Right hindlimb (tissue), 1 donor: Measurements from ENCODE around the gene GNB1.

Experiments used
- DNase-seq: peaks from one replicate; pipeline ENCODE4 v3.0.0-alpha.2; 2018

GNB1 gene

DNA sequence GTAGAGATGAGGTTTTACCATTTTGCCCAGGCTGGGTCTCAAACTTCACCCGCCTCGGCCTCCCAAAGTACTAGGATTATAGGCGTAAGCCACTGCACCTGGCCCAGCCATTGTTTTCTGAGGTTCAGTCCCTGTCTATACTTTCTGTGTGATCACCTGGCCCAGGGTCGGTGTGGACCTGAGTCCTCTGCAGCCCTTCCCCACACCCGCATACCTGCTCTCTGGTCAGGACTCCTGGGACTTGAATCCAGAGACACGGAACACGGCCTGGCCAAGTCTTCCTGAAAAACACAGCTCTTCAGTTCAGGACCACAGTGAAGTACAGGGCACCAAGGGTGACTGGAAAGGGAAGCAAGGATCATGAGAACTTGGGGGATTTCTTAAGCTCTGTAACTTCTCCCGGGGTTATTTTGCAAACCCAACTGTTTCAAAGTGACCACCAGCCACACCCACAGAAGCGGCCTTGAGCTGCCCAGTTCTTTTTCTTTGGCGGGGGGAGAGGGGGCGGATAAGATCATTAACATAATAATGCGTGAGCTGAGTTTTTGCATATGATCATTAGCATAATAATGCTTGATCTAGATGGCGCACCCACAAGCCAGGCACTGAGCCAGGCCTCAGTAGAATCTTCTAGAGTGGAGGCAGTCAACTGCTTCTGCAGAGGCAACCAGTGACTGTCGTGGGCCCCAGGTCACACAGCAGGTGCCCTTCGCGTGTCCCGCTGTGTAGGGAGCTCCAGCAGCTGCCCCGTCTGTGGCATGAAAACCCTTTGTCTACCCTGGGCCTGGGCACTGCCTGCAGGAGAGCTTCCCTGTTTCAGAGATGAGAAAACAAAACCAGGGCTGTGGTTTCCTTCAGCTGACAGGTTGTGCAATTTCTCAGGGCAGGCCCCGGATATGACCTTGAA is 110.9 kb downstream of the GNB1 start:
- DNase-seq = no peak

DNA sequence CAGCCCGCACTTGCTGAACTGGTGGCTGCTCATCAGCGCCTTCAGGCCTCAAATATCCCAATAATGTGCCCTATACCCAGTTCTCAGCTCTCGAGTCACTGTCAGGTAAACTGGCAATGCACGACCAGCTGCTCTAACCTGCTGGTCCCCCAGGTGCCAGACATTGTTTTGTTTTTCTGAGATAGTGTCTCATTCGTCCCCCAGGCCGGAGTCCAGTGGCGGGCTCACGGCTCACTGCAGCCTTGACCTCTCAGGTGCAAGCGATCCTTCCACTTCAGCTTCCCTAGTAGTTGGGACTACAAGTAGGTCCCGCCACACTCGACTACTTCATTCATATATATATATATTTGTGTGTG is 111.6 kb downstream of the GNB1 start:
- DNase-seq = no peak

DNA sequence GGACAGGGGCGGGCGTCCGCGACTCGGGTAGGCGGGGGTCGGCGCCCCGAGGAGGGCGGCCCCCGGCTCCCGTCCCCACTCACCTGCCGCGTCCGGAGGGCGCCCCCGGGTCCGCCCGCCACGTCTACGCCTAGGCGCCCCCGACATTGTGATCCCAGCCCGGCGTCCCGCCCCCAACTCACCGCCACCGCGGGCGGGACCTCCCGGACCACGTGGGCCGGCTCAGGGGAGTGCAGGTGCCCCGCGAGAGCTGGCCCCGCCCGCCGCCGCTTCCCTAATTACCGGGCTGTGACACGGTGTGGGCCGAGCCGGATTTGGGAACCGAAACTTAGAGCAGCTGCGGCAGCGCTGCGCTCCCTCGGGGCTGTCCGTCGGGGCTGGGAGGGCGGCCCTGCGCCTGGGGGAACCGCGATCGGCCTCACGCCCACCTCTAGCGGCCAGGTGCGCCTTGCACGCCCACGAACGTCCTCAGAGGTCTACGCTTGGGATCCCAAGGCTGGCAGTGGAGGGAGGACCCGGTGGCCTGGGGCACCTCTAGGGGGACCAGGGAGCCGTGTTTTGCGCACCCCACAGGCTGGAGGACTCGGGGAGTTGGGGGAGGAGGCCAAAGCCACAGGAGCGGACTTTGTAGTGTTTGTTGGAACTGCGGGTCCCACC is 112.1 kb downstream of the GNB1 start:
- peak; percentile 60 for DNase-seq

DNA sequence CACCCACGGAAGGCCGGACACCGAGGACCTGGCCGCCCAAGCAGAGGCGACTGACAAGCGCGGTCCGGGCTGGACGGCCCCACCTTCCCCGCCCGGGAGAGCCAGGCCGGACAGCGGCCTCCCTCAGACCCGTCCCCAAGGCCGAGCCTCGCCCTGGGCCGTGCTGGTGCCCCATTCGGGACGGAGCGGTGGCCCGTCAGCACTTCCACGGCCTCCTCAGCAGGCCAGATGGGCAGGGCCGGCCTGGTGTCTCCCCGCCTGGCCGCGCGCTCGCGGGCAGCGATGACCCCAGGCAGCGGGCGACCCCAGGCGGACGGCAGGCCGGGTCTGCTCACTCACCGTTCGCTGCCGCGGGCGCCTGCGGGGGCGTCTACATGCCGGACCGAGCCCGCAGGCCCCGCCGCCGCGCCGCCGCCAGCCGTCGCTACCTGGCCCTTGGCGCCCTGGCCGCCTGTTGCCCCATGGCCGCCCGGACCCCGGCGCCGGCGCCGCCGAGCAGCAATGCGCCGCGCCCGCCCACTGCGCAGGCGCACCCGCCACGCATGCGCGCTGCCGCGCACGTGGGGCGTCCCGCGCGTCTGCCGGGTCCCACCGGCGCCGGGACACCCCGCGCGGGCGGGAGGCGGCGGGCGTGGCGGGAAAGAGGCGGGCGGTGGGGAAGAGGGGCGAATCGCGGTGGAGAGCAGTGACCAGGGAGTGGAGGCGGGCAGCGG is 112.8 kb downstream of the GNB1 start, which contains the start of gene NADK:
Gene NADK (minus strand): TSS at position 521 of the 713 bp plus-strand sequence. CDS start 13,064 bp downstream, outside the sequence.
- peak; percentile 77 for DNase-seq

DNA sequence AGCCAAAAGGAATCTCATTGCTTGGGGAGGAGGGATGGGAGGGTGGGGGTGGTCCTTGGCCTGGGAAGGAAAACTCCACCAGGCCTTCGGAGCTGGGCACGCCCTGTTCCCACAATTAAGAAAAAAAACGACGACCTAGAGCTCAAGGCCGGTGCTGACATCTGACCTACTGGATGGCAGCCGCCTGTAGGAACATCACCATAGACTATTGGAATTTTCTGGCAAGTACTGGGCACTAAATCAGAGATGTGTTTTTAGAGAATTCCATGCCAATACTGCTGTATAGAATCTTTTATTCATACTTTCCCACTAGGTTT is 113.3 kb downstream of the GNB1 start:
- DNase-seq = peak; percentile 67

DNA sequence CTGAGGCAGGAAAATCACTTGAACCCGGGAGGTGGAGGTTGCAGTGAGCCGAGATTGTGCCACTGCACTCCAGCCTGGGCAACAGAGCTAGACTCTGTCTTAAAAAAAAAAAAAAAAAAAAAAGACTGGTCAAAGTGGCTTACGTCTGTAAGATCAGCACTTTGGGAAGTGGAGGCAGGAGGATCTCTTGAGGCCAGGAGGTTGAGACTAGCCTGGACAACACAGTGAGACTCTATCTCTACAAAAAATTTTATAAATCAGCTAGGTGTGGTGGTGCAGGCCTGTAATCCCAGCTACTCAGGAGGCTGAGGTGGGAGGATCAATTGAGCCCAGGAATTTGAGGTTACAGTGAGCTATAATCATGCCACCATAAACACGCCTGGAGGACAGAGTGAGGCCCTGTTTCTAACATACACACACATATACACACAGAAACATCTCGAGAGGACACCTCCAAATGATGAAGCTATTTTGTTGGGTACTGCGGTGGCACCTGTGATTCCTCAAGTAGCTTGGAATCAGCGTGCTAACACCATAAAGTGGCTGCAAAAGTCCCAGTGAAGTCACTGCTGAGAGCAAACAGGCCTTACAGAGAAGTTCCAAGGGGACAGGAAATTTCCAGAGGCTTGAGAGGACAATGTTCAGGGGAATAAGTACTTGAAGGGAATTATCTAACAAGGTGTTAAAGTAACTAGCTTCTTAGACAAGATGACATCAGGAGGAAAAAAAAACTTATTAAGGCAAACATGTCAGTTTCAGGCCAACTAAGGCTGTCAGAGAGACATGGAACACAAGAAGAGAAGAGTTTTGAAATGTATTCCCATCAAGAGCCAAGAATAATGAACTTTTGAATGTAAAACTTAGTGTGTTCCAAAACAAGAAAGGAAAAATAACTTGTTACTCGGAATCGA is 114.0 kb downstream of the GNB1 start:
- no peak for DNase-seq

DNA sequence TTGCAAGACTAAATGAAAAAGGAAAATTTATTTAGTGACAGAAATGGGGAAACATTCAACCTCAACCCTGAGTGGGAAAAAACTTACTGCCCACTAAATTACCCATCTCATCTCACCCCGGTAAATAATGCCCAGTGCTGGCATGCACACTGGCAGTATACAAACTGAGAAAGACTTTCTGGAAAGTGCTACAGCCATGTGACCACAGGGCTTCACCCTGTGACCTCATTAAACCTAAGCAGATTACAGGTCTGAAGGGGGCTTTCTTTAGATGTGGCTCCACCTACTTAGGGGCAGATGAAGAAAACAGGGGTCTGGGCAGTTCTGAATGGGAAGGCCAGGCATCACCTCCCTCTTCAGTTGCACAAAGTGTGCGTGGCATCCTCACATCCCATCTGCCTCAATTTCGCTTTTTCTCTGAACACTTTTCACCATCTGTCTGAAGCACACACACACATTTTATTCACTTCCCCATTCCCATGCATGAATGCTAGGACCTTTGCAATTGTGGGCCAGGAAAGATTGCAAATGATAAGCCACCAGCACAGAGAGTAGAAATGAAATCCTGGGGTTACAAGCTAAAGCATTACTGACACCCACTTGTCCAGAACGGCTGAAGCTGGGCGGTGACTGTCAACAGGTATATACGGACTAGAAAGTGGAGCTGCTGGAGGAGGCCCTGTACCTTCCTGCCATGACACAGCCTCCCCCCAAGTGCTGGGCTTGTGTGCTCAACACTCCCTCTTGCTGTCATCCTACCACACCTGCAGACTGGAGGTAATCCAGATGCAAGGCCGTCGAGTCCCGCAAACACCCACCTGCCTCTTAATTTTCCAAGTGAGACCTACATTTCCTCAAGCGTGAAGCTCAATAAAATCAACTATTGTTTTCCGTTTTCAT is 115.3 kb downstream of the GNB1 start:
- DNase-seq = no peak

DNA sequence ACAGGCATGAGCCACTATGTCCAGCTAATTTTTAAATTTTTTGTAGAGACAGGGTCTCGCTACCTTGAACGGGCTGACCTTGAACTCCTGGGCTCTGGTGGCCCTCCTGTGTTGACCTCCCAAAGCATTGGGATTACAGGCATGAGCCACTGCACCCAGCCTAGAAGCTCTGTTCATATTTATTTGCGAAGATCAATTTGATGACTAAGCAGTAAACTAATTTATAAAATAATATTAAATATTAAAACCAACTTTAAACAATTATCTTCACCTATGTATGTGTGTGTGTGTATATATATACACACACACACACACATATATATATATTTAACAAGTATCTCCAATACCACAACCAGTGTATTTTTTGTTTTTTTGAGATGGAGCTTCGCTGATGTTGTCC is 117.0 kb downstream of the GNB1 start:
- DNase-seq = no peak

DNA sequence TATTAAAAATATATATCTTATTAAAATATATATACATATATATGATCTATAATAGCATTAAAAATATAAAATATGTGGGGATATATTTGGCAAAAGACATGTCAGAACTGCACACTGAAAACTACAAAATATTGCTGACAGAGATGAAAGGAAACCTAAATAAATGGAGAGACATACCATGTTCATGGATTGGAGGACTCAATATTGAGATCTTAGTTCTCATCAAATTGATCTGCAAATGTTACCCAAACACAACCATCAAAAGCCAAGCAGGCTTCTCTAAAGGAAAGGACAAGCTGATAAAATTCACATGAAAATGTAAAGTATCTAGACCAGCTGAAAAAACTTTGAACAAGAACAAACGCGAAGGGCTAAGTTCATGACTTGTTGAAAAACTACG is 119.8 kb downstream of the GNB1 start:
- no peak for DNase-seq

DNA sequence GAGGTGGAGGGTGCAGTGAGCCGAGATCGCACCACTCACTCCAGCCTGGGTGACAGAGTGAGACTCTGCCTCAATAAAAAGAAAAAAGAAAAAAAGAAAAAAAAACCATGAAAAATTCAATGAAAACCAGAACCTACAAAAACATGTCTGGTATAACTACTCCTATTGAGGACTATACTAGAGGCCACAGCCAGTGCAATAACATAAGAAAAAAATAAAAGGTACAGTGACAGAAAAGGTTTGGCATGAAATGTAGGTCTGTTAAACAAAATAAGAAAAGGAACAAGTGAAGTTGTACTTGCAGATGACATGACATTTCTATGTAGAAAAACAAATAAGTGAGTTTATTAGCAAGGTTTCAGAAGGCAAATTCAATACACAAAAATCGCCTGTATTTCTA is 120.8 kb downstream of the GNB1 start:
- DNase-seq = no peak

DNA sequence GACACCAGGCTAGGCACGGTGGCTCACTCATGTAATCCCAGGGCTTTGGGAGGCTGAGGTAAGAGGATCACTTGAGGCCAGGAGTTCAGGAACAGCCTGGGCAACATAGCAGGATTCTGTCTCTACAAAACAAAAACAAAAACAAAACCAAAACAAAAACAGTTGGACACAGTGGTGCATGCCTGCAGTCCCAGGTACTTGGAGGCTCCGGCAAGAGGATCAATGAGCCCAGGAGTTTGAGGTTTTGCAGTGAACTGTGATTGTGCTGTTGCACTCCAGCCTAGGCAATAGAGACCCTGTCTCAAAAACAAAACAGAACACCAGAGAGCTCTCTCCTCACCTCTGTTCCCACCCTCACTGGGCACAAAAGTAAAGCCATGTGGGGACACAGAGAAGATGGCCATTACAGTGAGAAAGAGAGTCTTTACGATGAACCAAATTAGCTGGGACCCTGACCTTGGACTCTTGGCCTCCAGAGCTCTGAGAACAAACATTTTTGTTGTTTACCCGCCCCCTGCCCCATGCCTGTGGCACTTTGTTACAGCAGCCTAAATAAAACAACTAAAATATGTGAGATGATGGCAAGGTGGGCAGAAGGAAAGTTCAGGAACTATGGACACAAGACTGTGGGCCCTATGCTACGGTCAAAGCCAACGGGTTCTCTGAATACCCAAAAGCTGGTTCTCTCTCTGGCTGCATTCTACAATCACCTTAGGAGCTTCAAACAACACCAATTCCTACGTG is 122.5 kb downstream of the GNB1 start:
- no peak for DNase-seq

DNA sequence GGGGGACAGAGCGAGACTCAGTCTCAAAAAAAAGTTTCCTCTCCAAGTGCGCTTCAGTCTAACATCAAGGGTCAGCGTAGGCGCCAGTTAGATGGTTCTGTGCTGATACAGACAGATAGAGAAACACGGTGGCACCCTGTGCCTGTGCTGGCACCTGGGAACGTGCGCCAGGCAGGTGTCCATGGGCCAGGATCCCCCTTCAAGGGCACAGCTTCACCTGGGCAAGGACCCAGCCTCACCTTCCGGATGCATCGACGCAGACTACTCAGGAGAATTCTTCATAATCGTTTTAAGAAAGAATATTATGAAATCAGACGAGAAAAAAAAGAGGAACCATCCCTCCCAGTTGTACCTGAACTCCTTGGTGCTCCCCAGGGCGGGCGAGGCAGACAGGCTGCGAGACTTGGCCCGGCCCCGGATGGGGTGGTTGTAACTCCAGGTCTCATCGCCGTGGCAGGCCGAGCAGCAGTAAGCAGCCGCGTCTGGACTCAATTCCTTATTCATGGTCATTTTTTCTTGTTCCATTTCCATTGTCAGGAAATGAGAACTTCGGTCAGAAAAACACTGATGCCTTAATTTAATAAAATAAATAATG is 125.9 kb downstream of the GNB1 start:
- DNase-seq = no peak

DNA sequence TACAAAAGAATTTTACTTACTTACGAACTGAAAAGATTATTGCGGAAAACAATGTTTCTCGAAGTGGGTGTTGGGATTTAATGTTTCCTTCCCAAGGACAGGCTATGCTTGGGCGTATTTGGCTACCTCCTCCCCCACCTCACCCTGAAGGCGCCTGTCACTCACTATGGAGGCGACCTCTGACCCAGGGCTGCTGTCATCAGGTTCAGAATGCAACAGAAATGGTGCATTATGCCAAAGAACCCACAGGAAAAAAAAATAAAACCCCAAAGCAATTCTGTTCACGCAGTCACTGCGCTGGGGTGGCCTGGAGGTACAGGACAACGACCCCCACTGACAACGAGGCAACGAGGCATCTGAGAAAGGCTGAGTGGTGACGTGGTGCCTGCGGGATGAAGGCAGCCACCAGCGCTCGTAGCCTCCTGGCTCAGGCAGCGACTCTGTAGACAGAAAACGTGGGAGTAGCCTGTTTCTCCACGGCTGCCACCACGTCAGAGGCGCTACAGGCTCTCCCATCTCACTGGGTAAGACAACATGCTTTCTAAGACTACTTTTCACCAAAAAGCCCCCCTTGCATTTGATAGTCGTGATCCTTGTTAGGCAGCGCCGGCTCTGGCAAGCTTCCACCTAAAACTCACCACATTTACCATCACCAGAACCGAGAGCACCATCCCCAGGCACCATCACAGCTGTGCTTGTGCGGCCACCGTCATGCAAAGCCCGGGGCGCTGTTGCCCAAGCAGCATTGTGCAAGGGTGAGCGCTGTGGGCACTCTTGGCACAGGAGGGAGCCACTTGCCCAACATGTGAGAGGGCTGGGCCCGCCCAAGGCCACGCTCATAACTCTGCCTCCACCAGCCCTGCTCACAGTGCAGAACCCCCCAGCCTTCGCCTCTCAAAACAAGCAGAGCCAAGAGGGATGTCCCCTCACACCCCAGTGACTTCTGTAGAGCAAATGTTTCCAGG is 126.9 kb downstream of the GNB1 start:
- no peak for DNase-seq

DNA sequence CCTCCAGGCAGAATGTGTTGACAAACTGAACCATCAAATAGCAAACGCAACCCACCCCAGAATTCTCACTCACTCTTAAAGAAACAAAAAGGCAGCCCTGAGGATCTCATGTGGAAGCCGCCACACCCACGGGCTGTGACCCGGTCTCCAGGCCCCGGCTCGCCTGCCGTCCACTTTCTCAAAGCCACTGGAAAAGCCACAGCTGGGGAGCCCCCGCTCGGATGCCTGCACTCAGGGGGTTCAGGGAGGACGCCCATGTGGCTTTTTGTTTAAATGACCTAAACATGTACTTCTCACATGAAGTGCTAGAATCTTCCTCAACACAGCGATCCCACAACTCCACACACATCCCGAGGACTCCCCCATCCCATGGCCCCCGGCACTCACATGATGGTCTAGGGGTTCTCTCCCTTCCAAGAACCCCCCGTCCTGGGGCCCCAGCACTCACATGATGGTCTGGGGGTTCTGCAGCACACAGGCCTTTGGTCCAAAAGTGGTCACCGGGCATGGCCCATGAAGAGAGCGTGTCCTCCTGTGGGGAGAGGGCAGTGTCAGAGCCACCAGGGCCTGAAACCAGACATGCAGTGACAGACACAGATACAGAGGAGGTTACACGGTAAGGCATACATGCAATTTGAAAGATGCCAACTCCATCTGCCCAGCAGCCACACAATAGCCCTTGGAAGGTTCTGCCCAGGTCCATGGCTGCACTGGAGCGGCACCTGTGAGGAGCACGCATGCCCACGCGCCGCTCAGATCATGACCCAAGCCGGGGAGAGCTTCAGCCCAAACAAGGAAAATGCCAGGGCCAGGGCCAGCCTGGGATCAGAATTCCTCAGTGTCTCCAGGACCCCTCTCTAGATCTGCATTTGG is 129.1 kb downstream of the GNB1 start:
- DNase-seq = no peak

DNA sequence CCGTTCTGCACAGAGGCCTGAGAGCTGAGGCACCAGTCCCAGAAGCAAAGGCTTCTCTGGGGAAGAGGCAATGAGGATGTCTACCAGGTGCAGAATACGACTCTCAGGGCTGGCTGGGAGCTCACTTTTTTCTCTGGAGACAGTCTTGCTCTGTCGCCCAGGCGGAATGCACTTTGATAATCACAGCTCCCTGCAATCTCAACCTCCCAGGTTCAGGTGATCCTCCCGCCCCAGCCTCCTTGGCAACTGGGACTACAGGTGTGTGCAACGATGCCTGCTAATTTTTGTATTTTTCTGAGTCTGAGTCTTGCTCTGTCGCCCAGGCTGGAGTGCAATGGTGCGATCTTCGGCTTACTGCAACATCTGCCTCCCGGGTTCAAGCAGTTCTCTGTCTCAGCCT is 130.2 kb downstream of the GNB1 start:
- no peak for DNase-seq

DNA sequence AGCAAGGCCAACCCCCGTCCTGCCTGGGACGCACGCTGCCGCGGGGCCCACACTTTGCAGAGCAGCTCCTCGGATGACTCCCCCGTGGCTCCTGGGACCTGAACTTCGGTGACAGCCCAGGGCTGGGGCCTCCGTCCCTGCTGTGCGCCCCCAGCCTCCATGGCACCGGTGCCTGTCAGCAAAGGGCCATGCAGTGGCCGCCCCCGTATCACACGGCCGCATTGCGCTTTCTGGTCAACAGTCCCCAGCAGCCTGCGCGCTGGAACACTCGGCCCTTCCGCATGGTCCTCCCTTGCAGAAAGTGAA is 130.6 kb downstream of the GNB1 start:
- DNase-seq = no peak

DNA sequence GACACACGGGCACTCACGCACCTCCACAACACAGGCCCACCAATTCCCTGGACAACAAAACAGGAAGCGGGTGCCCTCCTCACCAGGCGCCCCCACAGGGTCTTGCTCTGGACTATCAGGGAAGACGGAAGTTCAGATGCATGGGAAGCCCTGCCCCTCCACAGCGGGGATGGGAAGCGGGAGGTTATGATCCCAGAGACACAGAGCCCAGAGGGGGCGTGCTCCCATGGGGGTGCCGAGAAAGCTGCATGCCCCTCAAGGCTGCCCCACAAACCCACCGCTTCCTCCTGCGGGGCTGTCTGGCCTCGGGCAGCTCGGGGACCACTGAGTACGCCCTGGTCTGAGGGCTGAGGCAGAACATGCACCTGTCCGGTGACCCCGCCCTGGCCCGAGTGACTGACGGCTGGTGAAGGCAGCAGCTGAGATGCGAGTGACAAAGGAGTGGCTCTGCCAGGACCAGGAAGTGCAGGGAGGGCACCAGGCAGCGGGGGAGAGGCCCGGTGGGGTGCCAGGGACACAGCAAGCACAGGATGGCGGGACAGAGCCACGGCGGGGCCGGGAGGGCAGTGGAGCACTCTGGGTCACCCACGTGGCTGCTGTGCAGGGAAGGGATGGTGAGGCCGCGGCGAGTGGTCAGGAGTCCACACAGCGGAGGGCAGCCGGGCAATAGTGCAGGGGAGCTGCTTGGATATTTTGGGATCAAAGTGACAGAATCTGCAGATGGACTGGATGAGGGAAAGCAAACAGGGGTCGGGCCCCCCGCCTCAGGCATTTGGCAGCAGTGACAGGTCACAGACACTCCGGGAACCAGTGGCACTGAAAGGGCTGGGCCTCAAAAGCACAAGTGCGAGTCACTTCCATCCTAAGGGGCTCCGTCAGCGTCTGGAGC is 131.2 kb downstream of the GNB1 start:
- DNase-seq = no peak
